ENCODE results near the gene HYAL2.

HYAL2 gene

DNA sequence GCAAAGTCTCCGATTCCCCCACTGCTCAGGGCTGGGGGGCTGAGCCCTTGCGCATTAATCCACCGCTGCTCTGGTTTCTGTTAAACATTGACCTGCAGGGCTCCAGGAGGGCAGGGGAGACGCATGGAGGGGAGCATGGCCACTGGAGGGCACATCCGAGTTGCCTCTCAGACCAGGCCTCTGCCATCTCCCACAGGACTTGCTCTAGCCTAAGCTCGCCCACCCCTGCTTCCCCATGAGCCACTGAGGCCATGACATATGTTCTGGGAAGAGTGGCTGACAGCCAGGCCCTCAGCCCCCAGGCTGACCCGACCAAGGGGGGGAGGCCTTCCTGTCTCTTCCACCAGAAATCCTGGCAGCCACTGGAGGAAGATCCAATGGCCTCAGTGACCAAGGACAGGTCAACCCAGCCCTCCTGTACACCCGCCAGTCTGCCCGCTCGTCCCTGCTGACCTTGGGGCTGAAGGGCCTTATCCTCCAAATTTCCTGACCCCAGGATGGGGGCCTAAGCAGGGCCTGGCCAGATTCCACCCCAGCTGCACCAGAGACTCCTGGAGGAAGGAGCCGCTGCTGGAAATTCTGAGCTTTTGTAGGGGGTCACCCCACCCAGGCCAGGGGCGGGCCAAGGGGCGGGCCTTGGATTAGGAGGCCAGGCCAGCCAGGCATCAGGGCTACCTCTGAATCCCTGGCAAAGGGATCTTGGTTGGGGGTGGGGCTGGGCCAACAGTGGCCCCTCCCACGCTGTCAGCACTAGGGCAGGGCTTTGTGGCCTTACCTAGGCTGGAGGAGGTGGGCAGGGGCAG, 19.3 kb downstream of the HYAL2 start, which contains the start of gene HYAL1:
TSS of gene HYAL1 (minus strand) at position 562 of the 803 bp plus-strand sequence. CDS start 618 bp downstream, outside the sequence.
- no peak for DNase-seq

DNA sequence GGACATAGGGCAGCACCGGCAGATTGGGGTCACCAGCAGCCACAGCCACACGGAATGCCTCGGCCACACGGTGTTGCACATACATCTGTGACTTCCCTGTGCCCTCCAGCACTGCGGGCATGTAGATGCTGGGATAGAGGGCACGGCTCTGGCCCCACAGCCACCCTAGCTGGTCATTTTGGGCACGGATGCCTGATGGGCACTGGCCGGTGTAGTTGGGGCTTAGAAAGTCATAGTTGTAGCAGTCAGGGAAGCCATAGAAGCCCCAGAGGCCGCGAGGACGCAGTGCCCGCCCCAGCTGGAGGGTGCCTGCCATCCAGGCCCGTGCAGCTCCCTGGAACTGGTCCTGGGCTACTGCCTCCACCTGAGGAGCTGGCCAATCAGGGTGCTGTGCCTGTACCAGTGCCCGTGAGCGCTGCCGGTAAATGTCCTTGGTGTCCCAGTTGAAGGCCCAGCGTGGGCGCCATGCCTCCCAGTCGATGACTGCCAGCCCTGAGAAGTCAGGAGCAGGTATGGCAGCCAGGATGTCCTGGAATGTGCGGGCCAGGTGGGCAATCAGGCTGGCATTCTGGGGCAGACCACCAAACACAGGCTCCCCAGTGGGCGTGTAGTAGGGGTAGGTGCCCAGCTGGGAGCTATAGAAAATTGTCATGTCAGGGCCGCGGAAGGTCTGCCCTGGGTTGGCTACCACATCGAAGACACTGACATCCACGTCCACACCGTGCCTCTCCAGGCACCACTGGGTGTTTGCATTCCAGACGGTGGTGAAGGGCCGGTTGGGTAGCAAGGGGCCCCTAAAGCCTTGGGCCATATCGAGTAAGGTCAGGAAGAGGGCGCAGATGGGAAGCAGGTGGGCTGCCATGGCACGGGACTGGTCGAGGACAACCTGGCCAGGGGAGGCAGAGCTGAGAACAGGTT, 20.2 kb downstream of the HYAL2 start:
- no peak for DNase-seq

DNA sequence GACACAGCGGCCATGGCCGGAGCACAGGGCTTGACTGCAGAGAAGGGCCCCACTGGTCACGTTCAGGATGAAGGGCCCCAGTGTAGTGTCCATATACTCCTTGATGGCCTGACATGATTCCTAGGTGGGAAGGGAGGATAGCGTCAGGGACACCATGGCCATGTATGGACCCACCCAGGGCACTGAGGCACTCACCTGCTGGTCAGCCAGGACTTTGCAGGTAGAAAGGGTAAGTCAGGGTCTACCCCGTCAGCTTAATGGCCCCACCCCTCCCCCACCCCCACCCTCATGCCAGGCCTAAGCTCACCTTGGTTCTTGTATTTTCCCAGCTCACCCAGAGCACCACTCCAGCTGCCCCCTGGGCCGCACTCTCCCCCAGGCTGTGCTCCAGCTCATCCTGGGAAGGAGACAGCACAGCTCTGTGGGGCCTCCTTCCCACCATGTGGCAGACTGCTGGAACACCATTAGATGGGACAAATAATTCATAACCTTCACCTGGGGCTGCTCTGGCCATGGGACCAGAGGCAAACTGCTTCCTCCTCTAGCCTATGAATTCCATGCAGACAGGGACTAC, 21.8 kb downstream of the HYAL2 start:
- no peak for DNase-seq

DNA sequence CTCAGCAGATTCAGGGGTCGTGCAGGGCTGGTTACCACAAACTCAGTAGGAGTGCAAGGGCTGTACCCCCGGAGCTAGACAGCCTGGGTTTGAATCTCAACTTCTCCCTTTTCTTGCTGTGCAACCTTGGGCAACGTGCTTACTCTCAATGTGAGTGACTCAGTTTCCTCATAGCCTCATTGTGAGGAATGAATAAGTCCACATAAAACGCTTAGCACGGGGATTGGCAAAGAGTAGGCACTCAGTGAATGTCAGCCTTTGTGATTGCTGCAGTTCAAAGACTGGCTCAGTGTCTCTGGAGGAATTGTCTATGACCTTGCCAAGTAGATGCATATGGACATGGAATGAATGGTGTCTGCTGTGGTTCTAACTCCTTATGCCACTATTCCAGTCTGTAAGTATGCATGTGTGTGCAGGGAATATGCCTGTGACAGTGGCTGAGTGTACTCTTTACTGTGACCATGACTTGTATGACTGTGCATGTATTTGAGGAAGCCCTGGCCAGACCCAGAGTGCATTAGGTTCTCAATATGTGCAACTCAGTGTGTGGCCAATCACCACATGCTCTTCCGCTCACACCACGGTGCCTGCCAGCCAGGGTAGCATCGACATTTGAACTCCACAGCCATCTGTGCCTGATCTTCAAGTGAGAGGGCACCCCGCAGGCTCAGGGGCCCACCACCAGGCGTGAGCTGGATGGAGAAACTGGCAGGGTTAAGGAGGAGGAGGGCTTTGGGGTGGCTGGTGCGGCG, 22.4 kb downstream of the HYAL2 start:
- no peak for DNase-seq

DNA sequence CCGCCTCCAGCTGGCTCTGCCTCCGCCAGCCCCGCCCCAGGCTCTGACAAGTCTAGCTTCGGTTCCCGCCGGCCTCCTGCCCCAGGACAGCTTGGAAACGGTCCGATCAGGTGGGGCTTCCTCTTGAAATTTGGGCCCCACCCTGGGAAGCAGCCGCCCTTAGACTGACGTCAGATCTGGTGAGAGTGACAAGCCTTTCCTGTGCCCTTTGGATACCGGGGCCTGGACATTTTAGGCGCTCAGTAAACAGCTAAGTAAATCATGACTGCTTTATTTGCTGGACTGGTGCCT, 23.0 kb downstream of the HYAL2 start:
- no peak for DNase-seq

DNA sequence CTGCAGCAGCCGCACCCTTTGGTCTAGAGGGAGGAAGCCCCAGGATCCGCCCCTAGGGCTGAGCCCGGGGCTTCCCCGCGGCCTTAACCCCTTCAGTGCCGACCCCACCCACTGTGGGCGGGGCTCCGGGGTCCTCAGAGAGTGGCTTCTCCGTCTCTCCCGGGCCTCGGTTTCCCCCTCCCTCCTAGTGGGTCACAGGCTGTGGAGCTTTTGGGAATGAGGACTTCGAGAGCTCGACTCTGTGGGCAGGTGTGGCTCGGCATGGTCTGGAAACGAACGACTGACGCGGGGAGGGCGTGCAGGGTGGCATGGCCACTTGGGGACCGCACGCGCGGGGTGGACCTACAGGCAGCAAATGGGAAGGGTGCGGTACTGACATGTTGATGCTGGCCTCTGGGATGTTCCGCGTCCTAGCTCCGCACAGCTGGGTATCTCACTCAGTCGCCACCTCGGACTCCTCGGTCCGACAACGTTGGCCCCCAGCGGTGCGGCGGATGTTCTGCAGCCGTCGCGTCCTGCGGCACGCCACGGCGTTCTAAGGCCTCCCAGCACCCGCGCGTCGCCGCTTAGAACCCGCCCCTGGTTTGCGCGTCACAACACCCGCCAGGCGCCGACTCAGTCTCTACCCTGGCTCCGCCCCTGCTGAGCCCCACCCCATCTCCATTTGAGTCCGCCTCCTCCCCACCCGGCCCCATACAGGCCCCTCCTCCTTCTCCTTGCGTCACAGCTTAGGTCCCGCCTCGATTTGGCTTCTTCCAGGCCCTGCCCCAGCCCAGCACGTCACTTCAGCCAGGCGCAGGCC, 23.5 kb downstream of the HYAL2 start, which contains the start of the genes HYAL3 and NAA80:
TSS of gene HYAL3 (minus strand) at position 570 of the 802 bp plus-strand sequence. CDS start 3,803 bp downstream, outside the sequence.
TSS of gene NAA80 (minus strand) at position 570 of the 802 bp plus-strand sequence. CDS start 1,942 bp downstream, outside the sequence.
- DNase-seq, result peak; percentile 98

DNA sequence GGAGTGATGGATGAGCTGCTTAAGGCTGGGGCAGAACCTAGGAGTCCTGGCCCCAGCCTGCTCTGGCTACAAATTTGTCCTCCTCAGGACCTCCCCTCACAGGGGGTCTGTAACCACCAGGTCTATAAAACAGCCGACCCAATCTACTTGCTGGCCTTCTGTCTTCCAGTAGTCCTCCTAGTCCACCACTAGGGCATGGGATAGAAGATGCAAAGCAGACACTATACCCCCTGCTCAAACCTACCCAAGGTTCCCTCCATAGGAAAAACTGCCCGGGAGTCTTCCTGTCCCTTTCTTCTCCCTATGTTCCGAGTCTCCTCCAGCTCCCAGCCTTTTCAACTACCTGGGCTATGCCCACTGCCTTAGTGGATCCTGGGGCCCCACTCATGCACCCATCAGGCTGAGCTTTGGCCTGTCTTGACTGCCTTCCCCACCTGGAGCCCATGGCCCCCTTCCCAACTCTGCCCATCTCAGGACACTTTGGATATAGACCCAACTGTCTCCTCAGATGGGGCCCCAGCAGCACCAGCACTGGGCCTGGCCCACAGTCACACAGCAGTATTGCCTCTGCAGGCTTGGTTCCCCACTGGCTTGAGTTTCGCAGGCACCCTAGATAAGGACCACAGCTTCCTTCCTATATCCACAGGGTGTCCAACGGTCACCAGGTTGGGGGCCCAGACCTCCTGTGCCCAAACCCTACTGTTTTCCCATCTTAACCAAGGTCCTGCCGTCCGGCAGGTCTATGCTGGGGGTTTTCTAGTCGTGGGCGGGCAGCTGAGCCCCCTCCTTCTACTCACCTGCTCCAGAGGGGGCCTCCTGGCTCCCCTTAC, 24.4 kb downstream of the HYAL2 start:
- DNase-seq, result no peak

DNA sequence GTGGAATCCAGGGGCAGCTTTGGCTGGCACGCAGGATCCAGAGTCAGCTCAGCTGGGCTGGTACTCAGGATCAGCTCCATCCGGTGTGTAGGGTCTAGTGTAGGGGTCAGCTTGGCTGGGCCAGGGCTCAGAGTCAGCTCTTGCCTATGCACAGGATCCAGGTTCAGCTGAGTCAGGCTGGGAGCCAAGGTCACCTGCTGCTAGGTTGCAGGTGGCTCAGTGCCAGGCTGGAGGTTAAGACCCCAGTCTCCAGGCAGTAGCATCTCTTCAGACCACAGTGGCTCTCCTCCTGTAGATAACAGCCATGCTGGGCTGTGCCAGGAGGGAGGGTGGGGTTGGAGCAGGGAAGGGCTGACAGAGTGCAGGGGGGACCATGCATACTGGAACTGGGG, 25.2 kb downstream of the HYAL2 start:
- no peak for DNase-seq

DNA sequence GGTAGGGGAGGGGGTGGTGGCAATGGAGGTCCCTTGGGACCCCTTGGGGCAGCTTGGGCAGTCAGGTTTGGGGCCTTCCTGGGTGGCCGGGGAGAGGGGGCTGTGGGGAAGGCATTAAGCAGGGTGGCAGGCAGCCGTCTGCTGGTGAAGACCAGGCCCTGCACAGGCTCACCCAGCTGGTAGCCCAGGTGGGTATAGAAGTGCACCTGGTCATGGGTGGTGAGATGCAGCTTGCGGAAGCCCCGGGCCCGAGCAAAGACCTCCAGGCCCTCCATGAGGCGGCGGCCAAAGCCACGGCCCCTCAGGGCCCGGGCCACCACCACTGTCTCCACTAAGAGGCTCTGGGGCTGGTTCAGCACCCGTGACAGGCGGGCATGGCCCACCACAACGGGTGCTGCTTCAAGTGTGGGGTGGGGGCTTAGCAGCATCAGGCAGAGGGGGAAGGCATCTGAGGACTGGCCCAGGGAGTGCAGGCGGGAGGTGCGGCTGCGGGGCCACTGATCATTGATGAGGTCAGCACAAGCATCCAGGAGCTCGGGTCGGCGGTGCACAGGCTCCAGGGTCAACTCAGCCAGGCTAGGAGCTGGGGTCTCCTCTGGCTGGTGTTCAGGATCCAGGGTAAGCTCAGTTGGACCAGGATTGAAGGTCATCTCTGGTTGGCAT, 25.7 kb downstream of the HYAL2 start:
- no peak for DNase-seq

DNA sequence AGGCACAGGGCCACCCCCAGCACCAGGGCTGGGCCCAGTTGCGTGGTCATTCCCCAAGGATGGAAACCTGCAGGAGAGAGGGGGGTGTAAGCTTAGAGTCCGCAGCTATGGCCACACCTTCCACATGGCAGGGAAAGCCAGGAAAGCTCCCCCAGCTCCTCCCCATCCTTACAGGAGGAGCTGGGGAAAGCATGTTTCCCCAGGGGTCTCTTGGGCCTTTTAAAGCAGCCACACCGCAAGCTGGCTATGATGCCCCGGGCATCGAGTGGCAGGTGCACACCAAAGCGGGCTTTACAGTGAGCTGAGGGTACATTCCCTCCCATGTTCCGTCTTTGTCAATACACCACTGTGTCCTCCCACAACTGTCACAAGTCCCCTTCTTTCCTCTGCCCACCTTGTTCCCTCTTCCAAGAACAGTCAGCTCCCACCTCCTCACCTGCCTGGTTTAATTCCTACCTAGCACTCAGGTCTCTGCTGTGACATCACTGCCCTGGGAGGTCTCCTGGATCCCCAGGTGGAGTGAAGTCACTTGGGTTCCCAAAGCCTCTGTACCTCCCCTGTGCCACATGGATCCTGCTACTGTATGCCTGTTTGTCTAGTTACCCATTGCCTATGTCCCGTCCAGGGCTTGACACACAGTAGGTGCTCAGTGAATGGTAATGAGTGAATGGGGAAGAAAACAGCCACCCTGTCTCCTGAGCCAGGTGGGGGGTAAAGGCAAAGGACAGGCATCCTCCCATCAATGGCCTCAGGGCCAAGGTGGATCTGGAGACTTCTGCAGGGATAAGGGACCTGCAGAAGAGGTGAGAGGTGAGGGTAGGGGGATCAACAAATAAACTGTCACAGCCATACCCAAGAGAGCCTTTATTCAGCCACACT, 26.8 kb downstream of the HYAL2 start:
- DNase-seq, result no peak

DNA sequence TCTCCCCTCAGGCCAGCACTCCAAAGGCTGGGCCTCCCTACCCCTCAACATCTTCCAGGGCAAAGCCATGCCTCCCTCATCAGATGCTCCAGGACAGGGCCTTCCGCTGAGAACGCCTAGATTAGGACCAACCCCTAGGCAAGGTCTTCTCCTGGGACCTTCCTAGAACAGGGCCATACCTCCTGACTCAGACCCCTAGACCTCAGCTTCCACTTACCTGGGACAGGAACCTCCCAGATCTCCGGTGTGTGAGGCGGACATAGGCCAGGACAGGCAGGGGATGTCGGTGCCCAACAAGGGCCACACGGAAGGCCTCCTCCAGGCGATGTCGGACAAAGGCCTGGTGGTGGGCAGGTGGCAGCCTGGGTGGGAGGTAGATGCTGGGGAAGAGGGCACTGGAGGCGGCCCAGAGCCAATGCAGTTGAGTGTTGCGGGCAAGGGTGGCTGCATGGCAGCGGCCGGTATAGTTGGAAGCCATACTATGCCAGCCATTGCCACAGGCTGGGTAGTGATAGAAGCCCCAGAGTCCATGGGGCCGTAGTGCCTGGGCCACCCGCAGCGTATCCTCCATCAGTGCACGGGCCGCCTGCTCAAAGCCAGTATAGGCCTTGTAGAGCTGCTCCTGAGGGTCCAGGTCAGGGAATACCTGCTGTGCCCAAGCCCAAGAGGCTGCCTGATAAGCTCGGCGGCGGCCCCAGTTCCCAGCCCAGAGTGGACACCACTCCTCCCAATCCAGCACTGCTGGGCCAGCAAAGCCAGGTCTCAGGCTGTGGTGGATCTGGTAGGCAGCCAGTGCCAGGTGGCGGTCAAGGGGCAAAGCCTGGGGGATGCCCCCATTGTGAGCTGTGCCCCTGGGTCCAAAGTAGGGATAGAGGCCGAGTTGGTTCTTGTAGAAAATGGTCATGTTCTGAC, 27.8 kb downstream of the HYAL2 start:
- DNase-seq, result no peak

DNA sequence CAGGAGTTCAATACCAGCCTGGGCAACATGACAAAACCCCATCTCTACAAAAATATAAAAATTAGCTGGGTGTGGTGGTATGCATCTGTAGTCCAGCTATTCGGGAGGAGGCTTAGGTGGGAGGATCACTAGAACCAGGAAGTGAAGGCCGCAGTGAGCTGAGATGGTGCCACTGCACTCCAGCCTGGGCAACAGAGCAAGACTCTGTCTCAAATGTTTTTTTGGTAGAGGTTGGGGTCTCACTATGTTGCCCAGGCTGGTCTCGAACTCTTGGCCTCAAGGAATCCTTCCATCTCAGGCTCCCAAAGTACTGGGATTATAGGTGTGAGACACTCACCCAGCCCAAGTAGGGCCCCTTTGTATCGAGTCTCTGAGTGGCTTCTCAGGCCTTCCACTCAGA, 28.5 kb downstream of the HYAL2 start:
- no peak for DNase-seq

DNA sequence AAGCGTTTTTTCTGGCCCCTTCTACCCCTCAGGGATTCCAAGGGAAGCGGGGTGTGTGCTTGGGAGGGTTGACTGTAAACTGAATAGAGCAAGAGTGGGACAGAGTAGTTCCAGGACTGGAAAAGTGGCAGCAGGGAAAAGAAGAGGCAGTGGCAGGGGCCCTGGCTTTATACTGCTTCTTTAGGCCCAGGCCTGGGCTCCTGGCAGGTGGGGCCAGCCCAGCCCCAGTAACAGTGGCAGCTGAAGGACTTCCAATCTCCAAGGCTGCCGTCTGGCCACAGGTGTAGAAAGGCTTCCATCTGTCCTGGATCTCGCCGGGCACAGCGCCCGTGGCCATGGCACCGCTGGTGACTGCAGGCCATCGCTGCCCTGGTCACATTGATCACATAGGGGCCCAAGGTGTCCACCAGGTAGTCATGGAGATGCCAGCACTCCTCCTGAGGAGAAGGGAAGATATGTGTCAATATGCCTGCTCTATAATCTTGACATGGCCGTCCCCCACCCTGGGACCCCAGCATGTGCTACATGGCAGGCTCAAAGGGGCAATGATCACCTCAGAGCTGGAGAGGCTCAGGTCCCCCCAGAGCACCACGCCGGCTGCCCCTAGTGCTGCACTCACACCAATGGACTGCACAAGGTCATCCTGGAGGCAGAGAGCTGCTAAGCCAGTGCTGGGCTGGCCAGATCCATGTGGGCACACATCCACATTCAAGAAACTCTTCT, 29.3 kb downstream of the HYAL2 start:
- DNase-seq, result no peak

DNA sequence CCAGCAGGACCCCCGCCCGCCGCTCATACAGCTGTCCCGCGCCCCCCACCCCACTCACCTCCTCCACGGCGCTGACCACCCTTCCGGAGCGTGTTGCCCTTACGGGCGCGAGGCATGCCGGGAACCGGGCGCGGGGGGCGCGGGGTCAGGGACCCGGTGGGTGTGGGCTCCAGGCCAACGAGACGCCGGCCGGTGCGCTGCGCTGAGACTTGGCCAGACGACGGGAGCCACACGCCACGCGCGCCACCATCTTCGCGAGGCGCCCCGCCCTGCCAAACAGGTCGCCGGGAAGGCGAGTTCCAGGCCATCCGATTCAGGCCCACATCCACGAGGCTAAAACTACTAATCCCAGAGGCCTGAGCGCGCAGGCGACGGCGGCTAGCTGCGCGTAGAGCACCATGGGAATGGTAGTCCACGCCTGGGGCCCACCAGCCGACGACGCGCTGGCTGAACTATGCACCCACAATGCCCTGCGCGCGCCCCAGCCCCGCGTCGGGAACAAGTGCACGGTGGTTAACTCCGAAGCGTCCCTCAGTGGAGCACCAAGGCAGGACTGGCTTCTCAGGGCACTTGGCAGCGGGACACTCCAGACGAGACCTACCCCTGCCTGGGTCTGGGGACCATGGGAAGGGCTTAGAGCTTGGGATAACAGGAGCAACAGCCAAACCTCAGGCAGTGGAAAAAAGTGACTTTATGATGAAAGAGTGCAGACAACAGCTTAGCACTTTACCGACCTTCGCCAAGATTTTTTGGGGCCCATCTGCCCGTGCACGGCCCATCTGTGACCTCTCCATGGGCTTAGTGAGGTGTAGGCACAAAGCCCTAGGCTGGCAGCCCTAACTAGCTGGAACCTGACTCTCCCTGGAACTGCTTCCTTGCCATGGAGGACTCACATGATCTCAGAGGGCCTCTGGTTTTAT, 30.1 kb downstream of the HYAL2 start, which contains the start of gene IFRD2:
TSS of gene IFRD2 (minus strand) at position 271 of the 920 bp plus-strand sequence. CDS start at position 116, 155 bp downstream.
- peak; percentile 91 for DNase-seq

DNA sequence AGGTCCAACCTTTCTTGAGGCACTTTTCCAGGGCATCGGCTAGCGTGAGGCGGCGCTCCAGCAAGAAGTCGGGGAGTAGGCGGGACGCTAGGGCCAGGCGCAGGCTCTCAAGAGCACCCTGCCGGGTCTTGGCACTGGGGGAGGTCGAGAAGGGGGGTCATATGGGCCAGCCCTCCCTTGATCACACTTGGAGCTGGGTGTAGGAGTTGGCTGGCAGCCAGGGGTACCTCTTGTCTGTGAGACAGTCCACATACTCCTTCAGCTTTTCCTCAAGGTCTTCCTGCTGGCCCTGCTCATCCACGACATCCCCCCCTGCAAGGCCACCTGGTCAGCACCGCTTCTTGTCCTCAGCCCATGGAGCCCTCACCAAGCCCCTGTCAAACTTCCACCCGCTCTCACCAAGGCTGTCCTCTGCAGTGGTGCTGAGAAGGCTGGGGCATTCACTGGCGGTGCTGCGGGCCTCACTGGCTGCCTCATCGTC, 32.3 kb downstream of the HYAL2 start:
- DNase-seq, result no peak

DNA sequence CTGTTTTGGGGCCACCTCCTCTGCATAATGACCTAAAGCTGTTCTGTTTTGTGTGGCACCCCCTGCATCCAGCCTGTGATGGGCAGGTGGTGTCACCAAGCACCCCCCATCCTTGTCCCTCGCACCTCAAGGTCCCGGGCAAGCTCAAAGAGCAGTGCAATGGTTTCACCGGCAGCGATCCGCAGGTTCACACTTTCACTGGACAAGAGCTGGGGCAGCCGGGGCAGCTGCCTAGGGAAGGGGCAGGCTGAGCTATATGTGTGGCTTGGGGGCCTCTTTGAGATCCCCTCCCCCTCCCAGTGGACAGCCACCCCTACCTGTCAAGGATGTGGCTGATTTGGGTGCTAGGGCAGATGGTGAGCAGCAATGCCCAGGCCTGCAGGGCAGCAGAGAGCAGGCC, 33.4 kb downstream of the HYAL2 start:
- DNase-seq, result no peak
